HEK293T (cell line): ENCODE results near the gene CBARP.
A peak's percentile ranks its signal among the peaks of the same experiment; 100 is the strongest.

Source experiments
- CTCF ChIA-PET: fragments of 350-600 bp; formaldehyde crosslinking; extraction: SDS; loops from one replicate; lab custom pipeline; 2021; ENCODE audit warnings: antibody characterized with exemption, inconsistent platforms; lab: Yijun Ruan, JAX
- POLR2A ChIA-PET: fragments of 350-600 bp; formaldehyde crosslinking; extraction: SDS; loops from one replicate; lab custom pipeline; 2020; ENCODE audit warnings: antibody characterized with exemption, inconsistent platforms; lab: Yijun Ruan, JAX
- DNase-seq: peaks from one replicate; pipeline ENCODE4 v3.0.0; 2012; ENCODE audit warnings: mixed read lengths; ENCODE audit errors: extremely low spot score
- ARNT ChIP-seq: fragments of 450-650 bp; IDR thresholded peaks from 2 replicates; pipeline ENCODE4 v1.6.1; 2017; ENCODE audit warnings: mild to moderate bottlenecking
- BHLHE40 ChIP-seq: fragments of 450-650 bp; IDR thresholded peaks from 2 replicates; pipeline ENCODE4 v1.6.1; 2016; ENCODE audit warnings: mild to moderate bottlenecking, moderate library complexity, borderline replicate concordance
- CTBP1 ChIP-seq: fragments of 450-650 bp; IDR thresholded peaks from 2 replicates; pipeline ENCODE4 v1.6.1; 2016; ENCODE audit warnings: borderline replicate concordance
- ELF4 ChIP-seq: fragments of 450-650 bp; IDR thresholded peaks from 2 replicates; pipeline ENCODE4 v1.6.1; 2017; ENCODE audit warnings: antibody characterized with exemption
- FOXA1 ChIP-seq: fragments of 450-650 bp; IDR thresholded peaks from 2 replicates; pipeline ENCODE4 v1.6.1; 2016; ENCODE audit warnings: mild to moderate bottlenecking
- FOXM1 ChIP-seq: fragments of 450-650 bp; IDR thresholded peaks from 2 replicates; pipeline ENCODE4 v1.6.1; 2017; ENCODE audit warnings: mild to moderate bottlenecking, borderline replicate concordance
- HDGF ChIP-seq: fragments of 450-650 bp; IDR thresholded peaks from 2 replicates; pipeline ENCODE4 v1.6.1; 2017; ENCODE audit warnings: antibody characterized with exemption, borderline replicate concordance
- L3MBTL2 ChIP-seq: fragments of 450-650 bp; conservative IDR thresholded peaks from 2 replicates; pipeline ENCODE4 v1.6.1; 2016; ENCODE audit warnings: mild to moderate bottlenecking
- LEF1 ChIP-seq: fragments of 450-650 bp; IDR thresholded peaks from 2 replicates; pipeline ENCODE4 v1.6.1; 2017; ENCODE audit warnings: mild to moderate bottlenecking, borderline replicate concordance
- PKNOX1 ChIP-seq: fragments of 450-650 bp; IDR thresholded peaks from 2 replicates; pipeline ENCODE4 v1.6.1; 2016
- SP1 ChIP-seq: fragments of 450-650 bp; IDR thresholded peaks from 2 replicates; pipeline ENCODE4 v1.6.1; 2017
- SUZ12 ChIP-seq: fragments of 450-650 bp; IDR thresholded peaks from 2 replicates; pipeline ENCODE4 v1.6.1; 2016; ENCODE audit warnings: mild to moderate bottlenecking
- TARDBP ChIP-seq: fragments of 450-650 bp; IDR thresholded peaks from 2 replicates; pipeline ENCODE4 v1.6.1; 2016
- ZNF384 ChIP-seq: fragments of 450-650 bp; IDR thresholded peaks from 2 replicates; pipeline ENCODE4 v1.6.1; 2016

Gene CBARP

GRCh38 chr19:1269478-1270212 lies 31.8 kb upstream of the CBARP start:
- CTCF ChIA-PET: interaction anchor here (0.8 to 7.3 kb wide), 3 partner anchors 10 to 24 kb away, joined by 4 to 149 read pairs (median 4); no protein-coding TSS in a partner anchor
- POLR2A ChIA-PET: interaction anchor here (0.8 to 6.9 kb wide), 48 partner anchors 8 to 481 kb away, joined by 3 to 375 read pairs (median 6); partner anchors contain the start of genes ABCA7, ATP5F1D, CBARP and CNN2
- TF ChIP-seq ELF4 (no peak), FOXA1 (no peak), PKNOX1 (peak; percentile 53; the same call in 1 of the 2 replicates), L3MBTL2 (peak; percentile 69), ARNT (peak; percentile 52; the same call in 1 of the 2 replicates), SUZ12 (no peak), LEF1 (0 out of 2 replicates have a peak, but pooled peaks have one; percentile 89), ZNF384 (no peak), CTBP1 (no peak), FOXM1 (no peak), SP1 (no peak)
- peak; percentile 73 for DNase-seq

GRCh38 chr19:1269065-1269477 lies 31.3 kb upstream of the CBARP start, which contains the start of gene CIRBP:
Gene CIRBP (plus strand): TSS chr19:1269332. CDS start chr19:1270934, 1,602 bp downstream.
- ChIA-PET CTCF (interaction anchor here (0.8 to 7.3 kb wide), 3 partner anchors 11 to 24 kb away, joined by 4 to 149 read pairs (median 4); no protein-coding TSS in a partner anchor), POLR2A (interaction anchor here (0.6 to 6.9 kb wide), 92 partner anchors 9 to 480 kb away, joined by 3 to 375 read pairs (median 5); partner anchors contain the start of genes ABCA7, ATP5F1D, CBARP and CNN2)
- DNase-seq: peak; percentile 94
- TF ChIP-seq ELF4 (peak; percentile 77; the same call in 1 of the 2 replicates), CTBP1 (no peak), ZNF384 (no peak), FOXM1 (peak; percentile 63; the same call in 1 of the 2 replicates), TARDBP (no peak)

- TF ChIP-seq TARDBP (peak; percentile 58; the same call in 1 of the 2 replicates), FOXM1 (no peak), ARNT (no peak)
- POLR2A ChIA-PET: interaction anchor here (0.6 to 6.9 kb wide), 93 partner anchors 8 to 480 kb away, joined by 3 to 375 read pairs (median 5); partner anchors contain the start of genes ABCA7, ATP5F1D, CBARP and CNN2
Measured at GRCh38 chr19:1268226-1269064, 30.6 kb upstream of the CBARP start.

GRCh38 chr19:1267477-1268225 lies 29.8 kb upstream of the CBARP start:
- no peak for DNase-seq
- TF ChIP-seq FOXM1 (0 out of 2 replicates have a peak, but pooled peaks have one; percentile 50), BHLHE40 (no peak)
- ChIA-PET POLR2A (interaction anchor here (1.0 to 6.9 kb wide), 5 partner anchors 12 to 87 kb away, joined by 4 to 375 read pairs (median 8); partner anchors contain the start of genes ATP5F1D and CBARP), CTCF (interaction anchor here (7.3 kb wide), 1 partner anchor 22 kb away, joined by 149 read pairs; no protein-coding TSS in a partner anchor)

More at GRCh38 chr19:1268226-1269064, 30.6 kb upstream of the CBARP start:
- CTCF ChIA-PET: interaction anchor here (0.8 to 7.3 kb wide), 3 partner anchors 12 to 23 kb away, joined by 4 to 149 read pairs (median 4); no protein-coding TSS in a partner anchor
- DNase-seq: no peak

GRCh38 chr19:1266916-1267476 lies 29.2 kb upstream of the CBARP start:
- DNase-seq: peak; percentile 63
- ChIA-PET POLR2A (interaction anchor here (1.0 to 6.9 kb wide), 6 partner anchors 8 to 24 kb away, joined by 3 to 375 read pairs (median 6); partner anchors contain the start of genes ATP5F1D, CBARP and FAM174C), CTCF (interaction anchor here (0.6 to 7.3 kb wide), 8 partner anchors 10 to 66 kb away, joined by 3 to 149 read pairs (median 6); partner anchors contain the start of gene ATP5F1D)
- TF ChIP-seq FOXM1: peak; percentile 41; the same call in 1 of the 2 replicates
- no peak for TF ChIP-seq FOXA1
- no peak for TF ChIP-seq CTBP1
- TF ChIP-seq TARDBP: peak; percentile 71; the same call in 1 of the 2 replicates

GRCh38 chr19:1266129-1266915 lies 28.5 kb upstream of the CBARP start:
- ChIA-PET POLR2A (interaction anchor here (0.6 to 6.9 kb wide), 7 partner anchors 9 to 24 kb away, joined by 3 to 375 read pairs (median 5); partner anchors contain the start of genes ATP5F1D, CBARP and FAM174C), CTCF (interaction anchor here (0.6 to 7.3 kb wide), 9 partner anchors 9 to 67 kb away, joined by 3 to 149 read pairs (median 5); partner anchors contain the start of genes ATP5F1D and FAM174C)
- TF ChIP-seq HDGF (0 out of 2 replicates have a peak, but pooled peaks have one; percentile 0), SP1 (no peak)
- peak; percentile 66 for DNase-seq
